BE2C (cell line): ENCODE measurements around the gene LCNL1.

ENCODE experiments used
- DNase-seq: peaks from one replicate; pipeline ENCODE4 v3.0.0-alpha.2; 2020
- H3K27me3 ChIP-seq: fragments of 250-450 bp; sonication (Bioruptor Pico); 2 replicates; pipeline ENCODE4 v1.5.1; 2020; ENCODE audit warnings: mild to moderate bottlenecking
- H3K36me3 ChIP-seq: fragments of 250-450 bp; sonication (Bioruptor Pico); 2 replicates; pipeline ENCODE4 v1.5.1; 2020; ENCODE audit warnings: mild to moderate bottlenecking
- H3K4me1 ChIP-seq: fragments of 250-450 bp; sonication (Bioruptor Pico); 2 replicates; pipeline ENCODE4 v1.5.1; 2020
- H3K4me3 ChIP-seq: 2 replicates; pipeline ENCODE4 v1.5.1; 2011; ENCODE audit warnings: low read depth, low read length
- H3K9me3 ChIP-seq: fragments of 250-450 bp; sonication (Bioruptor Pico); 2 replicates; pipeline ENCODE4 v1.5.1; 2020
- CTCF ChIP-seq: IDR thresholded peaks from 2 replicates; pipeline ENCODE4 v1.5.1; 2012; ENCODE audit warnings: mild to moderate bottlenecking, low read depth, low read length

LCNL1 gene

GRCh38 chr9:136958473-136958872 is 24.3 kb upstream of the LCNL1 start:
- no peaks in the 10 kb centered on the region for H3K9me3 ChIP-seq
- no peak for TF ChIP-seq CTCF
- no peaks in the 10 kb centered on the region for H3K27me3 ChIP-seq
- no peak for DNase-seq
- H3K36me3 ChIP-seq, result no peaks in the 10 kb centered on the region
- H3K4me3 ChIP-seq, result no peak overlapping the region
- no peaks in the 10 kb centered on the region for H3K4me1 ChIP-seq

GRCh38 chr9:136958898-136959850 is 23.6 kb upstream of the LCNL1 start:
- Histone ChIP-seq H3K27me3 (no peaks in the 10 kb centered on the region), H3K9me3 (no peaks in the 10 kb centered on the region), H3K36me3 (no peaks in the 10 kb centered on the region), H3K4me3 (no peak overlapping the region), H3K4me1 (no peaks in the 10 kb centered on the region)
- DNase-seq, result no peak
- TF ChIP-seq CTCF, result no peak

- no peaks in the 10 kb centered on the region for H3K9me3 ChIP-seq
- no peak for DNase-seq
- no peak overlapping the region for H3K4me3 ChIP-seq
- no peaks in the 10 kb centered on the region for H3K36me3 ChIP-seq
- no peak for TF ChIP-seq CTCF
- H3K27me3 ChIP-seq, result no peaks in the 10 kb centered on the region
- H3K4me1 ChIP-seq, result no peaks in the 10 kb centered on the region
Measured at GRCh38 chr9:136960212-136960937, 22.4 kb upstream of the LCNL1 start.

GRCh38 chr9:136960938-136961275 is 21.9 kb upstream of the LCNL1 start:
- Histone ChIP-seq H3K9me3 (no peaks in the 10 kb centered on the region), H3K27me3 (no peaks in the 10 kb centered on the region), H3K4me1 (no peaks in the 10 kb centered on the region), H3K36me3 (no peaks in the 10 kb centered on the region), H3K4me3 (no peak overlapping the region)
- DNase-seq, result no peak
- TF ChIP-seq CTCF, result no peak

GRCh38 chr9:136961279-136962065 is 21.3 kb upstream of the LCNL1 start:
- no peak for DNase-seq
- H3K36me3 ChIP-seq, result no peaks in the 10 kb centered on the region
- H3K9me3 ChIP-seq, result no peaks in the 10 kb centered on the region
- no peaks in the 10 kb centered on the region for H3K4me1 ChIP-seq
- no peaks in the 10 kb centered on the region for H3K27me3 ChIP-seq
- no peak overlapping the region for H3K4me3 ChIP-seq
- no peak for TF ChIP-seq CTCF
